Prostate gland (tissue), 2 donors: ENCODE measurements around the gene EXOSC7. TPM values are rescaled to one million over a fixed set of nuclear protein-coding genes. Genes with fewer than 3 reads are reported as not detected.
"Not testable (repeated sequence)": the region's sequence is repeated elsewhere in the genome, so short reads cannot be mapped to it uniquely, and the experiment has no call there.

Experiments used
- DNase-seq: peaks from one replicate; pipeline ENCODE4 v3.0.0-alpha.2; 2019; ENCODE audit warnings: low spot score
- H3K27ac ChIP-seq, 2 donors: fragments of 200-600 bp; sonication (generic); 2 replicates each; pipeline ENCODE4 v1.5.1; 2017 to 2019
- H3K27me3 ChIP-seq: fragments of 200-600 bp; sonication (generic); replicated peaks from 2 replicates; pipeline ENCODE4 v1.5.1; 2019; ENCODE audit not compliant: insufficient read depth
- H3K36me3 ChIP-seq, 2 donors: fragments of 200-600 bp; sonication (generic); 1 replicate in 1 of 2; 2 replicates in 1 of 2; pipeline versions ENCODE4 v1.5.1 to v1.8.1; 2017 to 2019
- H3K4me1 ChIP-seq: fragments of 200-600 bp; sonication (generic); replicated peaks from 2 replicates; pipeline ENCODE4 v1.5.1; 2019
- H3K4me3 ChIP-seq, 2 donors: fragments of 200-600 bp; sonication (generic); 2 replicates each; pipeline ENCODE4 v1.5.1; 2017 to 2019
- H3K9me3 ChIP-seq: fragments of 200-600 bp; sonication (generic); 2 replicates; pipeline ENCODE4 v1.5.1; 2017
- POLR2A ChIP-seq: fragments of 450-650 bp; IDR thresholded peaks from one replicate; pipeline ENCODE4 v1.6.1; 2016; ENCODE audit warnings: antibody characterized with exemption, mild to moderate bottlenecking
- POLR2AphosphoS5 ChIP-seq: sonication (generic); formaldehyde crosslinking; IDR thresholded peaks from one replicate; pipeline ENCODE4 v1.6.1; 2017; ENCODE audit warnings: antibody characterized with exemption
- WGBS: methylation state at CpG from one replicate; pipeline ENCODE4 v1.1.5; 2018; 5-methylcytosine and 5-hydroxymethylcytosine counted together
- intact Hi-C: fragments of 100-400 bp; cut with DNase I; formaldehyde crosslinking; loops from one replicate; pipeline ENCODE4 v1.14.2; 2022
- total RNA-seq, 2 donors: library from RNA; depleted of rRNA; stranded (reverse); fragments of >200 nt; gene quantifications; one replicate each; pipeline ENCODE4 v1.1.0, GENCODE V29; 2016
- TF ChIP-seq, protein P1 (sequence below), 4 experiments: fragments of 200-600 bp in 2 of 4; fragments of 450-650 bp in 2 of 4; sonication (generic) in 2 of 4; IDR thresholded peaks; 1 replicate in 3 of 4; 2 replicates in 1 of 4; pipeline ENCODE4 v1.5.1; 2016 to 2019; ENCODE audit warnings: antibody characterized with exemption in 4 of 4, mild to moderate bottlenecking in 2 of 4, moderate library complexity in 2 of 4

Gene EXOSC7
- total RNA-seq, 2 donors from 2014 or later = 55.2 to 56.2 TPM

DNA sequence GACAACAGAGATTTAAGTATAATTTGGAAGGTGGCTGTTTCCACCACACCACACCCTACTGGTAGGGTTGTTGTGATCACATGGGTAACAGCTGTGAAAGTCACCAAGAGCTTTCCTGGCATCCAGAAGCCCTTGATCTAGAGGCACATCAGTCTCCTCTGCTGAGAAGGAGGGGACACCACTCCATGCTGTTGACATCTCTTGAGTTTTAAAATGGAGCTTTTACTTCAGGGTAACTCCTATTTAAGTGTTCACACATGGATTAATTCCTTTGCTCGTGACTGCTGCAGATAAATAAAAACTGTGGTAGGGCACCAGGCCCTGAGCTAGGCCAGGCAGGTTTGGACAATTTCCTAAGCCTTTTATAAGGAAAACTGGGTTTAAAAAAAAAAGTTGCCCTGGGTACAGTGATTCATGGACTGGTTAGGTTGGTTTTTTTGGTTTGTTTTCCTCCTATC, 7.5 kb downstream of the EXOSC7 start:
- TF ChIP-seq, protein P1, sequence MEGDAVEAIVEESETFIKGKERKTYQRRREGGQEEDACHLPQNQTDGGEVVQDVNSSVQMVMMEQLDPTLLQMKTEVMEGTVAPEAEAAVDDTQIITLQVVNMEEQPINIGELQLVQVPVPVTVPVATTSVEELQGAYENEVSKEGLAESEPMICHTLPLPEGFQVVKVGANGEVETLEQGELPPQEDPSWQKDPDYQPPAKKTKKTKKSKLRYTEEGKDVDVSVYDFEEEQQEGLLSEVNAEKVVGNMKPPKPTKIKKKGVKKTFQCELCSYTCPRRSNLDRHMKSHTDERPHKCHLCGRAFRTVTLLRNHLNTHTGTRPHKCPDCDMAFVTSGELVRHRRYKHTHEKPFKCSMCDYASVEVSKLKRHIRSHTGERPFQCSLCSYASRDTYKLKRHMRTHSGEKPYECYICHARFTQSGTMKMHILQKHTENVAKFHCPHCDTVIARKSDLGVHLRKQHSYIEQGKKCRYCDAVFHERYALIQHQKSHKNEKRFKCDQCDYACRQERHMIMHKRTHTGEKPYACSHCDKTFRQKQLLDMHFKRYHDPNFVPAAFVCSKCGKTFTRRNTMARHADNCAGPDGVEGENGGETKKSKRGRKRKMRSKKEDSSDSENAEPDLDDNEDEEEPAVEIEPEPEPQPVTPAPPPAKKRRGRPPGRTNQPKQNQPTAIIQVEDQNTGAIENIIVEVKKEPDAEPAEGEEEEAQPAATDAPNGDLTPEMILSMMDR (IDR thresholded peaks at IDR 0.05) = peak in 1 of 4 experiments; percentile 8
- TF ChIP-seq POLR2AphosphoS5 = peak; percentile 67
- TF ChIP-seq POLR2A = no peak
- intact Hi-C loops = no loop called here
- Histone ChIP-seq H3K4me3 (no peak overlapping the region), H3K27me3 (no peaks in the 10 kb centered on the region), H3K4me1 (no peaks in the 10 kb centered on the region), H3K27ac (peak overlapping the region; percentile 47 to 52), H3K9me3 (no peaks in the 10 kb centered on the region), H3K36me3 (no peaks in the 10 kb centered on the region)
- peak; percentile 57 for DNase-seq
- 29% methylated on average over 1 of the region's 1 CpG for WGBS

DNA sequence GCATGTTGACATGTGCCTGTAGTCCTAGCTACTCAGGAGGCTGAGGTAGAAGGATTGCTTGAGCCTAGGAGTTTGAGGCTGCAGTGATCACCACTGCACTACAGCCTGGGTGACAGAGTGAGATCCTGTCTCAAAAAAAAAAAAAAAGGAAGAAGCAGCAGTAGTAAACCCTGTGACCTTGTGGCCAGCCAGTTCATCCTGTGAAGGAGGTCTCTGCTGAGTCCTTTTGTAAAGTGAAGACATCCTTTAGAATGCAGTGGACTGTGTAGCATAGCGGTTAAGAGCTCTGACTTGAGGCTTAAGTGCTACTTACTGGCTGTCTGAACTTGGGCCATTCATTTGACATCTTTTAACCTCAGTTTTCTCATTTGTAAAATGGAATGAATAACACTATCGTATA, 8.3 kb downstream of the EXOSC7 start:
- Histone ChIP-seq H3K36me3 (no peaks in the 10 kb centered on the region), H3K4me3 (no peak overlapping the region), H3K27ac (no peak overlapping the region), H3K27me3 (no peaks in the 10 kb centered on the region), H3K4me1 (no peaks in the 10 kb centered on the region), H3K9me3 (no peaks in the 10 kb centered on the region)
- TF ChIP-seq POLR2A (no peak), POLR2AphosphoS5 (no peak)
- TF ChIP-seq, protein P1 (IDR thresholded peaks at IDR 0.05) = no peak
- intact Hi-C loops = no loop called here
- DNase-seq = no peak
- 96% methylated on average over 2 of the region's 2 CpGs for WGBS

- H3K27me3 ChIP-seq, H3K27ac ChIP-seq, H3K4me3 ChIP-seq, H3K36me3 ChIP-seq, intact Hi-C loops, H3K9me3 ChIP-seq, DNase-seq, H3K4me1 ChIP-seq: not testable (repeated sequence)
- WGBS = 96% methylated on average over 14 of the region's 14 CpGs
Measured at GRCh38 chr3:44986330-44986729, 10.3 kb downstream of the EXOSC7 start.

DNA sequence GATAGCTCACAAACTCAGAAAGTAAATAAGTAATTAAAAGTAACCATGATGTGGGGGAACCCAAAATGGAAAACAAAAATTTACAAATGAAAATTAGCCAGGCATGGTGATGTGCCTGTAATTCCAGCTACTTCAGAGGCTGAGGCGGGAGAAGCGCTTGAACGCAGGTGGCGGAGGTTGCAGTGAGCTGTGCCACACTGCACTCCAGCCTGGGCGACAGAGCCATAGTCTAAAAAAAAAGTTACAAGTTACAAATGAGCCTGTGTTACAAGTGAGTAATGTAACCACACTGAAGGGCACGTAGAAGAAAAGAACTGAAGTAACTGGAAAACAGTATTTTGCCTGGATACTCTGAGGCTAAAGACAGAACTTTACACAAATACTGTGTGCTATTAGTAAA, 11.3 kb downstream of the EXOSC7 start:
- no peak for DNase-seq
- WGBS = 85% methylated on average over 6 of the region's 6 CpGs

GRCh38 chr3:44988073-44988472, 12.0 kb downstream of the EXOSC7 start:
- 93% methylated on average over 2 of the region's 2 CpGs for WGBS
- H3K9me3 ChIP-seq = no peaks in the 10 kb centered on the region
- no peaks in the 10 kb centered on the region for H3K27me3 ChIP-seq
- H3K4me3 ChIP-seq = no peak overlapping the region
- no peak overlapping the region for H3K27ac ChIP-seq
- no peaks in the 10 kb centered on the region for H3K4me1 ChIP-seq
- TF ChIP-seq POLR2A (no peak), POLR2AphosphoS5 (no peak)
- TF ChIP-seq, protein P1 (IDR thresholded peaks at IDR 0.05) = no peak
- intact Hi-C loops = no loop called here
- DNase-seq = no peak
- H3K36me3 ChIP-seq = no peaks in the 10 kb centered on the region

More for the DNA sequence above, 11.3 kb downstream of the EXOSC7 start:
- no peaks in the 10 kb centered on the region for H3K9me3 ChIP-seq
- no peaks in the 10 kb centered on the region for H3K36me3 ChIP-seq
- no peak overlapping the region for H3K27ac ChIP-seq
- no peaks in the 10 kb centered on the region for H3K4me1 ChIP-seq
- no peaks in the 10 kb centered on the region for H3K27me3 ChIP-seq
- no peak overlapping the region for H3K4me3 ChIP-seq
- TF ChIP-seq, protein P1 (IDR thresholded peaks at IDR 0.05) = no peak
- no peak for TF ChIP-seq POLR2AphosphoS5
- no peak for TF ChIP-seq POLR2A
- intact Hi-C loops = no loop called here
